ENCODE measurements around the gene TMEM178B. TPM values are rescaled to one million over a fixed set of nuclear protein-coding genes. Genes with fewer than 3 reads are reported as not detected.

The TMEM178B gene
- total RNA-seq, 1 experiment from 2014 or later = not detected

DNA sequence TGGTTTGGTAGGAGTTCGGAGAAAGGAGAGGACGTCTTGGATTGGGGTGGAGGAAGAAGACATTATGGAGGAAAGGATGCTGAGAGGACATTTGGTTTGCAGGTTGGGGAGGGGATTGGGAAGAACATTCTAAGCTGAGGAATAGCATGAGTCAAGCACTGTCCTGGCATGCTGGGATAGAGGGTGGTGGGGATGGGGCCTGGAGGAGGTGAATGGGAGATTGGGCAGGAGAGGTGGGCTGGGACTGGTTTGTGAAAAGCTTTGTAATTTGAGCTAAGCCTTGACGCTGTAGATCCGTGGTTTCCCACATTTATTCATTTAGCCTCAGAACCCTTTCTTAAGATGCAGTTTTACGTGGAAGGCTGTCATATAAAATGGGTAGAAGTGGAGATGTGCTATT, 52.2 kb downstream of the TMEM178B start:
- H3K79me2 ChIP-seq (ENCODE audit: low read depth) = no peaks in the 10 kb centered on the region
- peaks cover 49% of the 10 kb centered on the region for H3K27me3 ChIP-seq (ENCODE audit: insufficient read depth, low read depth)
- TF ChIP-seq EZH2 (IDR thresholded peaks at IDR 0.05; ENCODE audit: low read depth) = no peak
- TF ChIP-seq, protein P1, sequence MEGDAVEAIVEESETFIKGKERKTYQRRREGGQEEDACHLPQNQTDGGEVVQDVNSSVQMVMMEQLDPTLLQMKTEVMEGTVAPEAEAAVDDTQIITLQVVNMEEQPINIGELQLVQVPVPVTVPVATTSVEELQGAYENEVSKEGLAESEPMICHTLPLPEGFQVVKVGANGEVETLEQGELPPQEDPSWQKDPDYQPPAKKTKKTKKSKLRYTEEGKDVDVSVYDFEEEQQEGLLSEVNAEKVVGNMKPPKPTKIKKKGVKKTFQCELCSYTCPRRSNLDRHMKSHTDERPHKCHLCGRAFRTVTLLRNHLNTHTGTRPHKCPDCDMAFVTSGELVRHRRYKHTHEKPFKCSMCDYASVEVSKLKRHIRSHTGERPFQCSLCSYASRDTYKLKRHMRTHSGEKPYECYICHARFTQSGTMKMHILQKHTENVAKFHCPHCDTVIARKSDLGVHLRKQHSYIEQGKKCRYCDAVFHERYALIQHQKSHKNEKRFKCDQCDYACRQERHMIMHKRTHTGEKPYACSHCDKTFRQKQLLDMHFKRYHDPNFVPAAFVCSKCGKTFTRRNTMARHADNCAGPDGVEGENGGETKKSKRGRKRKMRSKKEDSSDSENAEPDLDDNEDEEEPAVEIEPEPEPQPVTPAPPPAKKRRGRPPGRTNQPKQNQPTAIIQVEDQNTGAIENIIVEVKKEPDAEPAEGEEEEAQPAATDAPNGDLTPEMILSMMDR (conservative IDR thresholded peaks at IDR 0.05) = no peak

DNA sequence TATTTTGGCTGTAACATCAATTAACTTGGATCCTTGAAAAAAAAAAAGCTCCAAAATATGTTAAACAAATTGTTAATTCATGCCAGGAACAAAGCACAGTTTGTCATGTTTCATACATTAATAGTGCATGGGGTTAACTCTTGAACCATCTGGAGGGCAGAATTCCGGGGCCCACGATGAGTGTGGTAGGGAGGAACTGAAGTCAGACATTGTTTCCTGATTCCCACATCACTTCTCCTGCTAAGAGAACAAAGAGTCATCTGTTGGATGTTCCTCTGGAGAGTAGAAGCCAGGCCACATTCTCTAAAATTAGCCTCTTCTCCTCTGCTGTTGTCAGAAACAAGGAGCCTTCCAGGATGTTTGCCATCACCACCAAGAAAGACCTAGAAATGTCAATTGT, 54.6 kb downstream of the TMEM178B start:
- no peaks in the 10 kb centered on the region for H3K9me3 ChIP-seq (ENCODE audit: insufficient read depth, low read depth)
- no peaks in the 10 kb centered on the region for H4K20me1 ChIP-seq (ENCODE audit: insufficient read depth)
- H3K27ac ChIP-seq = no peak overlapping the region
- H3K36me3 ChIP-seq (ENCODE audit: low read depth) = no peaks in the 10 kb centered on the region
- H3K4me3 ChIP-seq = no peak overlapping the region
- DNase-seq = no peak
- CTCF ChIA-PET = no interaction called here
- POLR2A ChIA-PET (ENCODE audit: unreplicated experiment) = no interaction called here
- no peaks in the 10 kb centered on the region for H3K79me2 ChIP-seq (ENCODE audit: low read depth)
- H3K4me1 ChIP-seq (replicated peaks; ENCODE audit: insufficient read depth) = no peaks in the 10 kb centered on the region
- H3F3A ChIP-seq (ENCODE audit: insufficient read depth, low read depth) = no peaks in the 10 kb centered on the region
- no peak overlapping the region for H3K4me2 ChIP-seq
- no peak for TF ChIP-seq EZH2 (IDR thresholded peaks at IDR 0.05; ENCODE audit: low read depth)
- TF ChIP-seq, protein P1 (conservative IDR thresholded peaks at IDR 0.05) = no peak
- intact Hi-C loops (cut with micrococcal nuclease; ENCODE audit: unreplicated experiment) = no loop called here
- no TSS peak for BruUV-seq (replicated peaks)
- H3K9me2 ChIP-seq (ENCODE audit: insufficient read depth) = no peaks in the 10 kb centered on the region
- H3K27me3 ChIP-seq (ENCODE audit: insufficient read depth, low read depth) = peaks cover 31% of the 10 kb centered on the region
- no peak overlapping the region for H2AFZ ChIP-seq

More for the DNA sequence above, 52.2 kb downstream of the TMEM178B start:
- H3K36me3 ChIP-seq (ENCODE audit: low read depth) = no peaks in the 10 kb centered on the region
- H2AFZ ChIP-seq = no peak overlapping the region
- no peaks in the 10 kb centered on the region for H3K4me1 ChIP-seq (replicated peaks; ENCODE audit: insufficient read depth)
- no peak overlapping the region for H3K4me3 ChIP-seq
- no peaks in the 10 kb centered on the region for H4K20me1 ChIP-seq (ENCODE audit: insufficient read depth)
- H3K27ac ChIP-seq = no peak overlapping the region
- CTCF ChIA-PET = no interaction called here
- no peaks in the 10 kb centered on the region for H3F3A ChIP-seq (ENCODE audit: insufficient read depth, low read depth)
- intact Hi-C loops (cut with micrococcal nuclease; ENCODE audit: unreplicated experiment) = no loop called here
- no peaks in the 10 kb centered on the region for H3K9me3 ChIP-seq (ENCODE audit: insufficient read depth, low read depth)
- H3K9me2 ChIP-seq (ENCODE audit: insufficient read depth) = no peaks in the 10 kb centered on the region
- DNase-seq = no peak
- POLR2A ChIA-PET (ENCODE audit: unreplicated experiment) = interaction anchor here (0.7 kb wide), 1 partner anchor 322 kb away, joined by 5 read pairs; no protein-coding TSS in a partner anchor
- no TSS peak for BruUV-seq (replicated peaks)
- H3K4me2 ChIP-seq = no peak overlapping the region

DNA sequence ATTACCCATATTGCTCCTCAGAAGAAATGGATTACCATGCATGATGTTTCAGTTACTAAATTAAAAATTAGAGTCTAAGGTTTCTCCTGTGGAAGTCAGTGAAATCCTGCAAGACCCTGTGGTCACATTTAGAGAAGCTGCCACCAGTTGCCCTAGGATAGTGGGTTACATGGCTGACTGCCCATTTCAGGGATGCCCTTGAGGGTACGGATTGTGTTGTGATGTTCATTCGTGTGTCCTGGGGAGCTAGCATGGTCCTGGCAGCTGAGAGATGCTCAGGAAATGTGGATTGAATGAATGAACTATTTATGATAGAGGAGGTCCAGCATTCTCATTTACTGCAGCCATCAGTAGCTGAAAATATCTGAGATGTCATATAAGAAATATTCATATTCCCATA, 55.1 kb downstream of the TMEM178B start:
- TF ChIP-seq, protein P1 (conservative IDR thresholded peaks at IDR 0.05) = no peak
- TF ChIP-seq EZH2 (IDR thresholded peaks at IDR 0.05; ENCODE audit: low read depth) = no peak
- H3K4me2 ChIP-seq = no peak overlapping the region
- no peak overlapping the region for H3K27ac ChIP-seq
- H3F3A ChIP-seq (ENCODE audit: insufficient read depth, low read depth) = no peaks in the 10 kb centered on the region
- H3K36me3 ChIP-seq (ENCODE audit: low read depth) = no peaks in the 10 kb centered on the region
- DNase-seq = no peak
- H3K4me3 ChIP-seq = no peak overlapping the region
- BruUV-seq (replicated peaks) = no TSS peak
- H3K9me3 ChIP-seq (ENCODE audit: insufficient read depth, low read depth) = no peaks in the 10 kb centered on the region
- H4K20me1 ChIP-seq (ENCODE audit: insufficient read depth) = no peaks in the 10 kb centered on the region
- intact Hi-C loops (cut with micrococcal nuclease; ENCODE audit: unreplicated experiment) = no loop called here
- no peaks in the 10 kb centered on the region for H3K4me1 ChIP-seq (replicated peaks; ENCODE audit: insufficient read depth)
- H2AFZ ChIP-seq = no peak overlapping the region
- CTCF ChIA-PET = no interaction called here
- no peaks in the 10 kb centered on the region for H3K9me2 ChIP-seq (ENCODE audit: insufficient read depth)
- H3K79me2 ChIP-seq (ENCODE audit: low read depth) = no peaks in the 10 kb centered on the region
- POLR2A ChIA-PET (ENCODE audit: unreplicated experiment) = no interaction called here
- peaks cover 31% of the 10 kb centered on the region for H3K27me3 ChIP-seq (ENCODE audit: insufficient read depth, low read depth)

Measured in PC-9 (cell line).